Suprapubic skin (tissue), 4 donors: Measurements from ENCODE around the gene ATOH8. TPM values are rescaled to one million over a fixed set of nuclear protein-coding genes. Genes with fewer than 3 reads are reported as not detected.

ENCODE experiments used
- DNase-seq, 2 donors: peaks; one replicate each; pipeline ENCODE4 v3.0.0-alpha.2; 2019; ENCODE audit warnings: low spot score in 2 of 2
- H3K27ac ChIP-seq: fragments of 200-600 bp; sonication (generic); one replicate; pipeline ENCODE4 v1.5.1; 2019
- H3K27me3 ChIP-seq: fragments of 200-600 bp; sonication (generic); one replicate; pipeline ENCODE4 v1.5.1; 2019
- H3K36me3 ChIP-seq: fragments of 200-600 bp; sonication (generic); one replicate; pipeline ENCODE4 v1.5.1; 2019
- H3K4me1 ChIP-seq: fragments of 200-600 bp; sonication (generic); one replicate; pipeline ENCODE4 v1.5.1; 2019
- H3K4me3 ChIP-seq: fragments of 200-600 bp; sonication (generic); one replicate; pipeline ENCODE4 v1.5.1; 2019; ENCODE audit warnings: mild to moderate bottlenecking
- H3K9me3 ChIP-seq: fragments of 200-600 bp; sonication (generic); one replicate; pipeline ENCODE4 v1.5.1; 2019
- CTCF ChIP-seq, 2 donors: fragments of 200-600 bp in 1 of 2; fragments of 450-650 bp in 1 of 2; sonication (generic) in 1 of 2; IDR thresholded peaks; one replicate each; pipeline ENCODE4 v1.5.1; 2016 to 2019; ENCODE audit warnings: antibody characterized with exemption in 2 of 2, mild to moderate bottlenecking in 1 of 2, moderate library complexity in 1 of 2
- EP300 ChIP-seq: sonication (generic); formaldehyde crosslinking; IDR thresholded peaks from one replicate; pipeline ENCODE4 v1.6.1; 2017; ENCODE audit warnings: antibody characterized with exemption
- POLR2A ChIP-seq, 2 donors: fragments of 450-650 bp; IDR thresholded peaks; one replicate each; pipeline ENCODE4 v1.6.1; 2017; ENCODE audit warnings: antibody characterized with exemption in 2 of 2, mild to moderate bottlenecking in 2 of 2, moderate library complexity in 2 of 2
- POLR2AphosphoS5 ChIP-seq, 3 donors: sonication (generic); formaldehyde crosslinking; IDR thresholded peaks; one replicate each; pipeline ENCODE4 v1.6.1; 2017; ENCODE audit warnings: antibody characterized with exemption in 3 of 3
- WGBS: methylation state at CpG from one replicate; pipeline ENCODE4 v1.1.5; 2018; 5-methylcytosine and 5-hydroxymethylcytosine counted together
- total RNA-seq, 4 donors: library from RNA; depleted of rRNA; stranded (reverse); fragments of >200 nt; gene quantifications; one replicate each; pipeline ENCODE4 v1.1.0, GENCODE V29; 2016

The ATOH8 gene
- total RNA-seq, 4 donors from 2014 or later: 9.7 to 30.3 (median 27.3) TPM

GRCh38 chr2:85736456-85737355 lies 17.1 kb upstream of the ATOH8 start:
- Histone ChIP-seq H3K27ac (peak overlapping the region; percentile 68), H3K27me3 (no peaks in the 10 kb centered on the region), H3K36me3 (no peaks in the 10 kb centered on the region), H3K4me1 (peaks cover 52% of the 10 kb centered on the region), H3K9me3 (no peaks in the 10 kb centered on the region), H3K4me3 (no peak overlapping the region)
- DNase-seq: peak in 1 of 2 donors; percentile 65
- TF ChIP-seq POLR2AphosphoS5 (IDR thresholded peaks at IDR 0.05) (peak in 1 of 3 donors; percentile 24), EP300 (no peak)
- WGBS: 60% methylated on average over 7 of the region's 7 CpGs

- DNase-seq: peak; percentile 90 to 94
- 14% methylated on average over 4 of the region's 4 CpGs for WGBS
- peaks cover 56% of the 10 kb centered on the region for H3K4me1 ChIP-seq
- no peaks in the 10 kb centered on the region for H3K27me3 ChIP-seq
- H3K36me3 ChIP-seq: no peaks in the 10 kb centered on the region
- H3K4me3 ChIP-seq: no peak overlapping the region
- no peaks in the 10 kb centered on the region for H3K9me3 ChIP-seq
- peak overlapping the region; percentile 68 for H3K27ac ChIP-seq
- TF ChIP-seq POLR2A (IDR thresholded peaks at IDR 0.05): peak in 1 of 2 donors; percentile 16
- peak in 2 of 3 donors; percentile 52 to 86 for TF ChIP-seq POLR2AphosphoS5 (IDR thresholded peaks at IDR 0.05)
- TF ChIP-seq EP300: no peak
- no peak for TF ChIP-seq CTCF (IDR thresholded peaks at IDR 0.05)
Measured at GRCh38 chr2:85737481-85737880, 16.3 kb upstream of the ATOH8 start.

GRCh38 chr2:85737961-85738360 lies 15.8 kb upstream of the ATOH8 start:
- no peaks in the 10 kb centered on the region for H3K27me3 ChIP-seq
- H3K4me3 ChIP-seq: no peak overlapping the region
- peaks cover 59% of the 10 kb centered on the region for H3K4me1 ChIP-seq
- H3K27ac ChIP-seq: peak overlapping the region; percentile 68
- WGBS: 55% methylated on average over 4 of the region's 4 CpGs
- no peaks in the 10 kb centered on the region for H3K36me3 ChIP-seq
- TF ChIP-seq EP300: no peak
- TF ChIP-seq POLR2AphosphoS5 (IDR thresholded peaks at IDR 0.05): no peak
- TF ChIP-seq CTCF (IDR thresholded peaks at IDR 0.05): no peak
- no peak for TF ChIP-seq POLR2A (IDR thresholded peaks at IDR 0.05)
- no peaks in the 10 kb centered on the region for H3K9me3 ChIP-seq
- DNase-seq: peak in 1 of 2 donors; percentile 53

GRCh38 chr2:85740193-85740592 lies 13.6 kb upstream of the ATOH8 start:
- Histone ChIP-seq H3K4me3 (no peak overlapping the region), H3K27ac (peak overlapping the region; percentile 94), H3K9me3 (no peaks in the 10 kb centered on the region), H3K27me3 (no peaks in the 10 kb centered on the region), H3K36me3 (no peaks in the 10 kb centered on the region), H3K4me1 (peaks cover 77% of the 10 kb centered on the region)
- DNase-seq: peak in 1 of 2 donors; percentile 58
- TF ChIP-seq POLR2AphosphoS5 (IDR thresholded peaks at IDR 0.05) (no peak), POLR2A (IDR thresholded peaks at IDR 0.05) (no peak), CTCF (IDR thresholded peaks at IDR 0.05) (no peak), EP300 (no peak)
- 89% methylated on average over 4 of the region's 4 CpGs for WGBS

- peaks cover 79% of the 10 kb centered on the region for H3K4me1 ChIP-seq
- TF ChIP-seq POLR2AphosphoS5 (IDR thresholded peaks at IDR 0.05): no peak
- no peak for TF ChIP-seq POLR2A (IDR thresholded peaks at IDR 0.05)
- TF ChIP-seq EP300: no peak
- no peak for TF ChIP-seq CTCF (IDR thresholded peaks at IDR 0.05)
- no peaks in the 10 kb centered on the region for H3K27me3 ChIP-seq
- peak overlapping the region; percentile 94 for H3K27ac ChIP-seq
- WGBS: 45% methylated on average over 7 of the region's 9 CpGs
- H3K4me3 ChIP-seq: no peak overlapping the region
- no peaks in the 10 kb centered on the region for H3K9me3 ChIP-seq
- peak in 1 of 2 donors; percentile 69 for DNase-seq
- no peaks in the 10 kb centered on the region for H3K36me3 ChIP-seq
Measured at GRCh38 chr2:85741211-85741832, 12.5 kb upstream of the ATOH8 start.
